ENCODE data around the gene PRLHR.
"Not testable (repeated sequence)": the region's sequence is repeated elsewhere in the genome, so short reads cannot be mapped to it uniquely, and the experiment has no call there.

The PRLHR gene

GRCh38 chr10:118595598-118596425 is at the start of gene PRLHR:
PRLHR (minus strand) TSS chr10:118595648; CDS start chr10:118595244, 404 bp downstream.
- DNase-seq: no peak

- no peak for DNase-seq
Measured at GRCh38 chr10:118642228-118642627, 46.8 kb upstream of the PRLHR start.

- DNase-seq: no peak
Measured at GRCh38 chr10:118638680-118639079, 43.2 kb upstream of the PRLHR start.

GRCh38 chr10:118635674-118636402 is 40.4 kb upstream of the PRLHR start:
- no peak for DNase-seq

GRCh38 chr10:118633786-118634185 is 38.3 kb upstream of the PRLHR start:
- DNase-seq: no peak

- no peak for DNase-seq
Measured at GRCh38 chr10:118629211-118629610, 33.8 kb upstream of the PRLHR start.

- DNase-seq: no peak
Measured at GRCh38 chr10:118628397-118628796, 32.9 kb upstream of the PRLHR start.

GRCh38 chr10:118626953-118627352 is 31.5 kb upstream of the PRLHR start:
- DNase-seq: no peak

- no peak for DNase-seq
Measured at GRCh38 chr10:118625504-118625903, 30.1 kb upstream of the PRLHR start.

- no peak for DNase-seq
Measured at GRCh38 chr10:118624747-118625146, 29.3 kb upstream of the PRLHR start.

GRCh38 chr10:118621304-118621942 is 26.0 kb upstream of the PRLHR start:
- DNase-seq: peak; percentile 19 to 26

GRCh38 chr10:118613863-118614262 is 18.4 kb upstream of the PRLHR start:
- DNase-seq: not testable (repeated sequence)

GRCh38 chr10:118610577-118610976 is 15.1 kb upstream of the PRLHR start:
- DNase-seq: no peak

- no peak for DNase-seq
Measured at GRCh38 chr10:118607768-118608354, 12.4 kb upstream of the PRLHR start.

- DNase-seq: no peak
Measured at GRCh38 chr10:118605694-118606093, 10.2 kb upstream of the PRLHR start.

- DNase-seq: no peak
Measured at GRCh38 chr10:118596426-118597124, 1.1 kb upstream of the PRLHR start.

GRCh38 chr10:118595064-118595420 is 406 bp downstream of the PRLHR start:
- no peak for DNase-seq

GRCh38 chr10:118594392-118595063 is 920 bp downstream of the PRLHR start:
- peak; percentile 13 to 16 for DNase-seq

- DNase-seq: no peak
Measured at GRCh38 chr10:118592675-118593330, 2.6 kb downstream of the PRLHR start.

- no peak for DNase-seq
Measured at GRCh38 chr10:118590334-118590733, 5.1 kb downstream of the PRLHR start.

- no peak for DNase-seq
Measured at GRCh38 chr10:118587881-118588651, 7.4 kb downstream of the PRLHR start.
